ENCODE results near the gene TMPRSS4. TPM values are rescaled to one million over a fixed set of nuclear protein-coding genes. Genes with fewer than 3 reads are reported as not detected.

Gene TMPRSS4
- total RNA-seq, 1 donor = not detected

- TF ChIP-seq, protein P1, sequence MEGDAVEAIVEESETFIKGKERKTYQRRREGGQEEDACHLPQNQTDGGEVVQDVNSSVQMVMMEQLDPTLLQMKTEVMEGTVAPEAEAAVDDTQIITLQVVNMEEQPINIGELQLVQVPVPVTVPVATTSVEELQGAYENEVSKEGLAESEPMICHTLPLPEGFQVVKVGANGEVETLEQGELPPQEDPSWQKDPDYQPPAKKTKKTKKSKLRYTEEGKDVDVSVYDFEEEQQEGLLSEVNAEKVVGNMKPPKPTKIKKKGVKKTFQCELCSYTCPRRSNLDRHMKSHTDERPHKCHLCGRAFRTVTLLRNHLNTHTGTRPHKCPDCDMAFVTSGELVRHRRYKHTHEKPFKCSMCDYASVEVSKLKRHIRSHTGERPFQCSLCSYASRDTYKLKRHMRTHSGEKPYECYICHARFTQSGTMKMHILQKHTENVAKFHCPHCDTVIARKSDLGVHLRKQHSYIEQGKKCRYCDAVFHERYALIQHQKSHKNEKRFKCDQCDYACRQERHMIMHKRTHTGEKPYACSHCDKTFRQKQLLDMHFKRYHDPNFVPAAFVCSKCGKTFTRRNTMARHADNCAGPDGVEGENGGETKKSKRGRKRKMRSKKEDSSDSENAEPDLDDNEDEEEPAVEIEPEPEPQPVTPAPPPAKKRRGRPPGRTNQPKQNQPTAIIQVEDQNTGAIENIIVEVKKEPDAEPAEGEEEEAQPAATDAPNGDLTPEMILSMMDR (IDR thresholded peaks at IDR 0.05; ENCODE audit: insufficient read depth, low read depth, low read length) = no peak
- H3K4me3 ChIP-seq (ENCODE audit: low read depth, low read length) = no peak overlapping the region
- no peak for DNase-seq (ENCODE audit: low read depth)
Measured at GRCh38 chr11:118045191-118045590, 31.7 kb upstream of the TMPRSS4 start.

- no peak overlapping the region for H3K4me3 ChIP-seq (ENCODE audit: low read depth, low read length)
- TF ChIP-seq, protein P1 (IDR thresholded peaks at IDR 0.05; ENCODE audit: insufficient read depth, low read depth, low read length) = no peak
- DNase-seq (ENCODE audit: low read depth) = no peak
Measured at GRCh38 chr11:118046051-118046963, 30.6 kb upstream of the TMPRSS4 start.

DNA sequence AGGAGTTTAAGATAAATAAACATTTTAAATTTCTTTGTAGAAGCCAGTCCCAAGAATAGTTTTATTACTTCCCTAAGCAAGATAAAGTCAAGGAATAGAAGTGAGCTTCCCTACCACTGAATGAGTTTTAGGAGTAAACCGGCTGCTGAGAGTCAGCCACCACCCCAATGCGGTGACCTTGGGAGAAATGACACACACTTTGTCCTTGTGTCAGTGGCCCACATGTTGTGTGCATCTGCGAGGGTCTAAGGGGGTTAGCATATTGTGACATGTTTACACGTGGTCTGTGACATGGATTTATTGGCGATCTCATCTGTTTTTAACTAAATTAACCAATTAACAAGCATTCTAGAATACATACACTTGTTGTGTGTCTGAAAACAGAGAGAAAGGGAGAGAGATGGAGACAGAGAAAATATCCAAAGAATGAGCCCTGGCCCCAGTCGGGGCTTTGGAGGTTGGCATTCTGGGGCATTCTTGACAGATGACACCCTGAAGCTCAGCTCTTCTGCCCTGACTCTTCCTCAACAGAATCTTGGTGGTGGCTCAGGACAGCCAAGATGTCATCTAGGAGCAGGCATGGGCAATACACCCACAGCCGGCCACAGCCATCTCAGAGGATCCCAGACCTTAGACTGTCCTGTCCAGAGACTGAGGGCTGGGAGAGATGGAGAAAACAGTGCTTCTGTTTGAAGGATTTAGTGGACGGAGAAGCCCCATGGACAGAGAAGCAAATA lies 29.7 kb upstream of the TMPRSS4 start:
- TF ChIP-seq, protein P1 (IDR thresholded peaks at IDR 0.05; ENCODE audit: insufficient read depth, low read depth, low read length) = no peak
- DNase-seq (ENCODE audit: low read depth) = no peak
- H3K4me3 ChIP-seq (ENCODE audit: low read depth, low read length) = no peak overlapping the region

DNA sequence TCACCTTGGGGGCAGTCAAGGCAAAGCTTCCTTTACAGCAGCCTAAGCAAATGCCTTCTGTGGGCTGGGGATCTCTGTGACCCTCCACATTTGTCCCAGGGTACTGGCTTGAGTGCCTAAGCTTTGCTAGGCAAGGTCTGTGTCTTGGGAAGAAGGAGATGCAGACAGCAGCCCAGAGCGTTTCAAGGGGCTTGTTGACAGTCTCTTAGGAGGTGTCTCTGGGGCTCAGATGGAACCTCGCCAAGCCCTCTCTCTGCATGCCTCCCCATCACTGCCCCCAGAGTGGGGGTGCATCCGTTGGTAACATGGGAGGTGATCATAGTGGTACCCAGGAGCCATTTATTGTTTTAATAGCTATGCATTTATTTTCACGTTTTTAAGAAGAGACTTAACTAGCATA lies 29.1 kb upstream of the TMPRSS4 start:
- TF ChIP-seq, protein P1 (IDR thresholded peaks at IDR 0.05; ENCODE audit: insufficient read depth, low read depth, low read length) = no peak
- H3K4me3 ChIP-seq (ENCODE audit: low read depth, low read length) = no peak overlapping the region
- no peak for DNase-seq (ENCODE audit: low read depth)

GRCh38 chr11:118048472-118049370 lies 28.2 kb upstream of the TMPRSS4 start:
- no peak overlapping the region for H3K4me3 ChIP-seq (ENCODE audit: low read depth, low read length)
- TF ChIP-seq, protein P1 (IDR thresholded peaks at IDR 0.05; ENCODE audit: insufficient read depth, low read depth, low read length) = no peak
- DNase-seq (ENCODE audit: low read depth) = peak; percentile 1

GRCh38 chr11:118049771-118050170 lies 27.1 kb upstream of the TMPRSS4 start:
- no peak for DNase-seq (ENCODE audit: low read depth)
- TF ChIP-seq, protein P1 (IDR thresholded peaks at IDR 0.05; ENCODE audit: insufficient read depth, low read depth, low read length) = no peak

More at GRCh38 chr11:118049771-118050170, 27.1 kb upstream of the TMPRSS4 start:
- no peak overlapping the region for H3K4me3 ChIP-seq (ENCODE audit: low read depth, low read length)

Measured in fibroblast of villous mesenchyme (primary cell).